Ureter (tissue), 1 donor: ENCODE measurements around the gene COX8A. TPM values are rescaled to one million over a fixed set of nuclear protein-coding genes. Genes with fewer than 3 reads are reported as not detected.
"Not testable (repeated sequence)": the region's sequence is repeated elsewhere in the genome, so short reads cannot be mapped to it uniquely, and the experiment has no call there.

ENCODE experiments used
- DNase-seq: peaks from one replicate; pipeline ENCODE4 v3.0.0-alpha.2; 2020; ENCODE audit warnings: low spot score
- total RNA-seq: library from RNA; stranded (reverse); gene quantifications from one replicate; pipeline ENCODE4 v1.2.4, GENCODE V29; 2023
- donor health status: DM: yes; HTN: yes; CAD: no.

Gene COX8A
- total RNA-seq, 1 donor from 2014 or later: 291 TPM

- no peak for DNase-seq
These were observed 5.0 kb upstream of the COX8A start for GRCh38 chr11:63969461-63969860.

- DNase-seq: no peak
These were observed 3.5 kb upstream of the COX8A start for GRCh38 chr11:63970902-63971301.

DNA sequence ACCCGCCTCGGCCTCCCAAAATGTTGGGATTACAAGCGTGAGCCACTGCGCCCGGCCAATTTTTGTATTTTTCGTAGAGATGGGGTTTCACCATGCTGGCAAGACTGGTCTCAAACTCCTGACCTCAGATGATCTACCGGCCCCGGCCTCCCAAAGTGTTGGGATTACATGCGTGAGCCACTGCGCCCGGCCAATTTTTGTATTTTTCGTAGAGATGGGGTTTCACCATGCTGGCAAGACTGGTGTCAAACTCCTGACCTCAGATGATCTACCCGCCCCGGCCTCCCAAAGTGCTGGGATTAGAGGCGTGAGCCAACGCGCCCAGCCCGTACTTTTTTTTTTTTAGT is 535 bp upstream of the COX8A start:
- DNase-seq: not testable (repeated sequence)

GRCh38 chr11:63978551-63979239 is 4.3 kb downstream of the COX8A start:
- DNase-seq: no peak

- DNase-seq: no peak
These were observed 5.0 kb downstream of the COX8A start for GRCh38 chr11:63979426-63979825.

DNA sequence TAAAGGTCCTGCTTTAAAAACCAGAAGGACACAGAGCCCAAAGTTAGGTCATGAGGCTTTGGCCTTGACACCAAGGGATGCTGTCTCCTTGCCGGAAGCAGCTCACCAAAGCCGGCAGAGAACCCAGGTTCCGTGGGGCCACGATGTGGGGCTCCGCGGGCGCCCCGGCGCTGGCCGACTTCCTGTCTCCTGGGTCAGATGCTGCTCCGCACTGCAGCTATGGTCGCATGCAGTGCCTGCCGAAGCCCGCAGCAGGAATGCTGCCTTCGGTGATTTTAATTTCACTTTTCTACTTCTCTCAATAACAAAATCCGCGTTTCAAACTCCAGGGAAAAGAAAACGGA is 11.4 kb downstream of the COX8A start:
- no peak for DNase-seq

- peak; percentile 94 for DNase-seq
These were observed 11.9 kb downstream of the COX8A start, which contains the start of gene OTUB1 for GRCh38 chr11:63986156-63986931. OTUB1 (plus strand) TSS chr11:63986438; CDS start chr11:63986457, 19 bp downstream.

DNA sequence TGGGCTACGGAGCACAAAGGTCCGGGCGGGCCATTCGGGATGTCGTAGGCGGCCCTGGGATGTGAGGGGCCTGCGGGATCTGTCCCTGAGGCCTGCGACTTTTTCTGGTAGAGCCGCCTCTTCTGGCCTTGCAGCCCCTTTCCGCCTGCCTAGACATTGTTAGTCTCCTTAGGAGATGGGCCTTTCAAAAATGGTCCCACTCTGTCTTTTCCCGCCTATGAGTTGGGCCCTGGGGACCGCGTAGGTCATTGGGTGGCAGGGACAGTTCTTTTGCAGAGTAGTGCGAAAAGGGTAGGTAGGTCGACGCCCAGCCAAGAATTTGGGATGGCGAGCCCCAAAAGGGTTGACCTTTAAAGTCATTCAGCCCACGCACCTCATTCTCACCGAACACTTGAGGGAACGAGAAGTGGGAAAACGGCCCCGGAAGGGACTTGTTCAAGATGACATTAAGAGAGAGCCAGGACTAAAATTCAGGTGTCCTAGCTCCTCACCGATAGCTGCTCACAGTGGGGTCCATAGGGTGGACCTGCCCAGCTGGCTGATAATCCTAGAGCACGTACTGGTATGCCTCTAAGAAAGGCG is 12.6 kb downstream of the COX8A start:
- no peak for DNase-seq

- DNase-seq: no peak
These were observed 17.1 kb downstream of the COX8A start for GRCh38 chr11:63991558-63991957.

- no peak for DNase-seq
These were observed 18.7 kb downstream of the COX8A start for GRCh38 chr11:63993100-63993499.

DNA sequence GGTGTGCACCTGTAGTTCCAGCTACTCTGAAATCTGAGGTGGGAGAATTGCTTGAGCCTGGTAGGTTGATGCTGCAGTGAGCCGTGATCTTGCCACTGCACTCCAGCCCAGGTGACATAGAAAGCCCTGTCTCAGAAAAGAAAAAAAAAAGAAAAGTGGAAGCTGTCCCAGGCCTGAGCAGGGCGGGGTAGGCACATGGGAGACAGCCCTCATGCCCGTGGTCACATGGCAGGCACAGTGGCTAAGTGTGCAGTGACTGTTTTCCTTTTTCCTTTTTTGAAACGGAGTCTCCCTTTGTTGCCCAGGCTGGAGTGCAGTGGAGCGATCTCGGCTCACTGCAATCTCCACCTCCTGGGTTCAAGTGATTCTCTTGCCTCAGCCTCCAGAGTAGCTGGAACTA is 19.6 kb downstream of the COX8A start:
- DNase-seq: no peak

DNA sequence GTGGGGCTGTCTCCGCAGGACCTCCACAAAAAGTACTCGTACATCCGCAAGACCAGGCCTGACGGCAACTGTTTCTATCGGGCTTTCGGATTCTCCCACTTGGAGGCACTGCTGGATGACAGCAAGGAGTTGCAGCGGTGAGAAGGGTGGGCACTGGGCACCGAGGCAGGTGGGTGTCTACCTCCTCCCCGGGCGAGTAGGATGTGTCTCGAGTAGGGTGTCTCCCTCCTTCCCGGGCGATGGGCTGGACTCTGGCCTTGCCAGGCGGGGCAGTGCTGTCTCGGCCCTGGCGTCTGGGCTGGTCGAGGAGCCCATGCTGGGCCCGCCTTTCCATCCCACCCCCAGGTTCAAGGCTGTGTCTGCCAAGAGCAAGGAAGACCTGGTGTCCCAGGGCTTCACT is 22.1 kb downstream of the COX8A start:
- DNase-seq: no peak

DNA sequence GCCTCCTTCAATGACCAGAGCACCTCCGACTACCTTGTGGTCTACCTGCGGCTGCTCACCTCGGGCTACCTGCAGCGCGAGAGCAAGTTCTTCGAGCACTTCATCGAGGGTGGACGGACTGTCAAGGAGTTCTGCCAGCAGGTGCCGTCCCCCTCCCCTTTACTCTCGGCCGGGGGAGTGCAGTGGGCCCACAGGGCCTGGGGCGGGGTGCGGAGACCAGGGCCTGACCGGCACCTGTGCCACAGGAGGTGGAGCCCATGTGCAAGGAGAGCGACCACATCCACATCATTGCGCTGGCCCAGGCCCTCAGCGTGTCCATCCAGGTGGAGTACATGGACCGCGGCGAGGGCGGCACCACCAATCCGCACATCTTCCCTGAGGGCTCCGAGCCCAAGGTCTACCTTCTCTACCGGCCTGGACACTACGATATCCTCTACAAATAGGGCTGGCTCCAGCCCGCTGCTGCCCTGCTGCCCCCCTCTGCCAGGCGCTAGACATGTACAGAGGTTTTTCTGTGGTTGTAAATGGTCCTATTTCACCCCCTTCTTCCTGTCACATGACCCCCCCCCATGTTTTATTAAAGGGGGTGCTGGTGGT is 22.8 kb downstream of the COX8A start:
- no peak for DNase-seq

GRCh38 chr11:63997801-63998337 is 23.4 kb downstream of the COX8A start:
- no peak for DNase-seq

DNA sequence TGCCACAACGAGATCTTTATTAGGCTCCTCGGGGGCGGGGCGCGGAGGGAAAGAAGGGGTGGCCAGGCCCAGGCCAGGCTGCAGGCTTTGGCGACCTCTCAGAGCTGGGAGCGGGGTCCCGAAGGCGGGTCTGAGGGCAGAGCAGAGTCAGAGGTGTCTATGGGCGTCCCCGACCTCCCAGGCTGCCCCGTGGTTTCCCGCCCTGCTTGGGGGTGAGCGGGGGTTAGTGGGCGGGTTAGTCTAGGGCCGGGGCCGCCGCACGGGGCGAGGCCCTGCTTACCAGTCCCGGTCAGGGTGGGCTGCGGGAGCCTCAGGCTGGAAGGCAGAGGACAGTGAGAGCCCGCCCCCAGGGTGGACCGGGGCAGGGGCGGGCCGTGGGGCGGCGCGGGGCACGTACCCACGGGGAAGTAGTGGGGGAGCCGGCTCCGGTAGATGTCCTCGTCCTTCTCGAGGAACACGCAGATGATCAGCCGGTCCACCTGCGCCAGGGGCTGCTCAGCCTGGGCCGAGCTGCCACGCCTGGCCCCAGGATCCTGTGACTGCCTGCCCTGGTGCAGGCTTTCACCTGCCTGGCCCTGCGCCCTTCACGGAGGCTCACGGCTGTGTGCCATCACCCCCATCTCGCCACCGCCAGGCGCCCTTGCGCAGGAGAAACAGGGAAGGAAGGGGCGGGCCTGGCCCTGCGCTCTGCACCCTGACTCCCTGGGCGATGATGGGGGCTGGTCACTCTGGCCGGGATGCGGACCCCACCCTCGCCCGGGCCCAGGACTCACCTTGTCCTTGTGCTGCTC is 24.3 kb downstream of the COX8A start:
- DNase-seq: peak; percentile 49

- peak; percentile 87 for DNase-seq
These were observed 25.1 kb downstream of the COX8A start for GRCh38 chr11:63999349-64000025.

DNA sequence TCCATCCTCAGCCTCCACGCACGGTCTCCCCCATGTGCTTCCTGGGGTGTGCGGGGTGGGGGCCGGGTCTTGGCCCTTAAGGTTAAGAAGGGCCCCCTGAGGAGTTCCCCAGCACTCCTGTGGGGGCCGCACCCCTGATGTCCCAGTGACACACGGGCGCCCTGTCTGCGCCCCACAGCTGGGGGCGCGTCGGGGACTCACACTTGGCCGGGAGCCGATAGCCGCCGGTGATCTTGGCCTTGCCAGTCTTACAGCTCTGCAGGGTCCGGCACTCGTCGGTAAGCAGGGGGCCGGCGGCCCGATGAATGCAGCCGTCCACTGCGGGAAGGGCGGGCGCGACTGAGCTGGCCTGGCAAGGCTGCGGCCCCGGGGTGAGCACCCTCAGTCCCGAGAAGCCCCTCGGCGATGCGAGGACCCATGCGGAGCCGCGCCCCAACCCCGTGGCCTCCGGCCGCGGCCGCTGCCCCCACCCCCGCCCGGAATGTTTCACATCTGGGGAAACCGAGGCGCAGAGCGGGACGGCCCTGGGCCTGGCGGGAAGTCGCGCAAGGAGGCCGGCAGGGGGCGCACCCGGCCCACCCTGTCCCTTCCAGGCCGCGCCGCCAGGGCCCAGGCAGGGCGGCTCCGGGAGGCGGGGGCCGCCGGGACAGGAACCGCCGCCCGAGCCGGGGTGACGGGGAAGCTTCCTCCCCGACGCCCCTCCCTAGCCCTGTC is 25.8 kb downstream of the COX8A start:
- DNase-seq: peak; percentile 65

DNA sequence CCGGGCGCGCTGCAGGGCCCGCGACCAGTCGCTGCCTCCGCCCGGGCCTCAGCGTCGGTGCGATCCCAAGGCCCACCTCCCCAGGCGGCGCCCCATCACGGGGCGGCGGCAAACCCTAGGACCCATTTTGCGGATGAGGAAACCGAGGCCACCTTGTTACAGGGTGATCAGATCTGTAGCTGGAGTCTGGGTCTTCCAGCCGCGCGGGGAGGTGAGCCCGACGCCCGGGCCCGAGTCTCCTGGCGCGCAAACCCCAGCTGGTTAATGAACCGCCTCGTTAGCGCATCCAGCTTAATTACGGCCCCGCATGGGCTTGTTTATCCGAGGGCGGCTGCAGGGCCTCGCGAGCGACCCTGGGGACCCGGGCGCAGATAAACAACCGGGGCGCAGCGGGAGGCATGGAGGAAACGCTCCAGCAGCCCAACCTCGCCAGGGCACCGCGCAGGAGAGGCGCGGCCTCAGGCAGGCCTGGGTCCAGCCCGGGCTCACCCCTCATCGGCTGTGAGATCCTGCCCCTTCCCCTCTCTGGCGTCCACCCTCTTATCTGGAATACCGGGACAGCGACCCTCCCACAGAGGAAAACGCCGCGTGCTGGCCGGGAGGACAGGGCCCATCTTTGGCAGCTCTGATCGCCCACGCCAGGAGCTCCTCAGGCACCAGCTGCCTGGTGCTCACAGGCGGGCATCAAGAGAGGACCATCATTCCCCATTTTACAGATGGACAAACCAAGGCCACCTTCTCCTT is 26.5 kb downstream of the COX8A start:
- DNase-seq: no peak
